ENCODE data around the gene SPDYE3.
"Not testable (repeated sequence)": the region's sequence is repeated elsewhere in the genome, so short reads cannot be mapped to it uniquely, and the experiment has no call there.

GRCh38 chr7:100265851-100266250 lies 41.7 kb upstream of the SPDYE3 start:
- not testable (repeated sequence) for TF ChIP-seq CTCF, EP300, POLR2AphosphoS5, POLR2A (IDR thresholded peaks at IDR 0.05)

All from sigmoid colon (tissue), 4 donors.